ENCODE data around the gene RPP40. TPM values are rescaled to one million over a fixed set of nuclear protein-coding genes. Genes with fewer than 3 reads are reported as not detected.

Gene RPP40
- total RNA-seq, 4 donors from 2014 or later = 4.6 to 11.7 (median 9.0) TPM

- no peak overlapping the region for H3K27ac ChIP-seq
- no peak for DNase-seq (ENCODE audit: low spot score in 2 of 2)
- no peaks in the 10 kb centered on the region for H3K27me3 ChIP-seq
- TF ChIP-seq CTCF (IDR thresholded peaks at IDR 0.05) = no peak
- TF ChIP-seq POLR2AphosphoS5 (IDR thresholded peaks at IDR 0.05) = no peak
- no peak for TF ChIP-seq POLR2A (IDR thresholded peaks at IDR 0.05)
- no peak for TF ChIP-seq EP300 (IDR thresholded peaks at IDR 0.05)
- H3K9me3 ChIP-seq = no peaks in the 10 kb centered on the region
- no peaks in the 10 kb centered on the region for H3K36me3 ChIP-seq
- no peak overlapping the region for H3K4me3 ChIP-seq
- H3K4me1 ChIP-seq = no peaks in the 10 kb centered on the region
- 70% methylated on average over 2 of the region's 8 CpGs for WGBS
Measured at GRCh38 chr6:5020142-5020541, 16.3 kb upstream of the RPP40 start.

GRCh38 chr6:5014072-5014561 lies 10.3 kb upstream of the RPP40 start:
- no peaks in the 10 kb centered on the region for H3K4me1 ChIP-seq
- WGBS = 7% methylated on average over 1 of the region's 1 CpG
- DNase-seq (ENCODE audit: low spot score in 2 of 2) = no peak
- H3K4me3 ChIP-seq = no peak overlapping the region
- TF ChIP-seq CTCF (IDR thresholded peaks at IDR 0.05) (no peak), EP300 (IDR thresholded peaks at IDR 0.05) (no peak), POLR2A (IDR thresholded peaks at IDR 0.05) (no peak), POLR2AphosphoS5 (IDR thresholded peaks at IDR 0.05) (no peak)
- H3K27me3 ChIP-seq = no peaks in the 10 kb centered on the region
- H3K9me3 ChIP-seq = no peaks in the 10 kb centered on the region
- no peaks in the 10 kb centered on the region for H3K36me3 ChIP-seq
- H3K27ac ChIP-seq = no peak overlapping the region

- no peaks in the 10 kb centered on the region for H3K4me1 ChIP-seq
- WGBS = 19% methylated on average over 2 of the region's 2 CpGs
Measured at GRCh38 chr6:5012519-5012918, 8.7 kb upstream of the RPP40 start.

GRCh38 chr6:5011346-5011745 lies 7.5 kb upstream of the RPP40 start:
- DNase-seq (ENCODE audit: low spot score in 2 of 2) = no peak
- Histone ChIP-seq H3K27me3 (no peaks in the 10 kb centered on the region), H3K4me1 (no peaks in the 10 kb centered on the region), H3K9me3 (no peaks in the 10 kb centered on the region), H3K36me3 (no peaks in the 10 kb centered on the region), H3K27ac (no peak overlapping the region), H3K4me3 (no peak overlapping the region)
- 86% methylated on average over 12 of the region's 12 CpGs for WGBS
- TF ChIP-seq CTCF (IDR thresholded peaks at IDR 0.05) = no peak
- no peak for TF ChIP-seq POLR2AphosphoS5 (IDR thresholded peaks at IDR 0.05)
- TF ChIP-seq EP300 (IDR thresholded peaks at IDR 0.05) = no peak
- TF ChIP-seq POLR2A (IDR thresholded peaks at IDR 0.05) = no peak

More at GRCh38 chr6:5012519-5012918, 8.7 kb upstream of the RPP40 start:
- no peak overlapping the region for H3K27ac ChIP-seq
- no peak for TF ChIP-seq CTCF (IDR thresholded peaks at IDR 0.05)
- no peak for TF ChIP-seq EP300 (IDR thresholded peaks at IDR 0.05)
- no peak for TF ChIP-seq POLR2A (IDR thresholded peaks at IDR 0.05)
- TF ChIP-seq POLR2AphosphoS5 (IDR thresholded peaks at IDR 0.05) = no peak
- H3K4me3 ChIP-seq = no peak overlapping the region
- H3K9me3 ChIP-seq = no peaks in the 10 kb centered on the region
- DNase-seq (ENCODE audit: low spot score in 2 of 2) = no peak
- no peaks in the 10 kb centered on the region for H3K36me3 ChIP-seq
- H3K27me3 ChIP-seq = no peaks in the 10 kb centered on the region

- no peaks in the 10 kb centered on the region for H3K27me3 ChIP-seq
- no peak for TF ChIP-seq POLR2AphosphoS5 (IDR thresholded peaks at IDR 0.05)
- TF ChIP-seq CTCF (IDR thresholded peaks at IDR 0.05) = no peak
- TF ChIP-seq EP300 (IDR thresholded peaks at IDR 0.05) = no peak
- no peak for TF ChIP-seq POLR2A (IDR thresholded peaks at IDR 0.05)
- no peak overlapping the region for H3K4me3 ChIP-seq
- no peak for DNase-seq (ENCODE audit: low spot score in 2 of 2)
- no peaks in the 10 kb centered on the region for H3K36me3 ChIP-seq
- no peaks in the 10 kb centered on the region for H3K9me3 ChIP-seq
- peaks cover 12% of the 10 kb centered on the region for H3K4me1 ChIP-seq
- WGBS = 90% methylated on average over 3 of the region's 3 CpGs
- H3K27ac ChIP-seq = no peak overlapping the region
Measured at GRCh38 chr6:5007531-5007930, 3.7 kb upstream of the RPP40 start.
